UCSD-AML1 (cell line): ENCODE results near the gene MFAP1.
"Not testable (repeated sequence)": the region's sequence is repeated elsewhere in the genome, so short reads cannot be mapped to it uniquely, and the experiment has no call there.

Experiments used
- DNase-seq: peaks from one replicate; lab custom pipeline; 2025; ENCODE audit not compliant: unreplicated experiment; lab: John Stamatoyannopoulos, UW

The MFAP1 gene, protein sequence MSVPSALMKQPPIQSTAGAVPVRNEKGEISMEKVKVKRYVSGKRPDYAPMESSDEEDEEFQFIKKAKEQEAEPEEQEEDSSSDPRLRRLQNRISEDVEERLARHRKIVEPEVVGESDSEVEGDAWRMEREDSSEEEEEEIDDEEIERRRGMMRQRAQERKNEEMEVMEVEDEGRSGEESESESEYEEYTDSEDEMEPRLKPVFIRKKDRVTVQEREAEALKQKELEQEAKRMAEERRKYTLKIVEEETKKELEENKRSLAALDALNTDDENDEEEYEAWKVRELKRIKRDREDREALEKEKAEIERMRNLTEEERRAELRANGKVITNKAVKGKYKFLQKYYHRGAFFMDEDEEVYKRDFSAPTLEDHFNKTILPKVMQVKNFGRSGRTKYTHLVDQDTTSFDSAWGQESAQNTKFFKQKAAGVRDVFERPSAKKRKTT

DNA sequence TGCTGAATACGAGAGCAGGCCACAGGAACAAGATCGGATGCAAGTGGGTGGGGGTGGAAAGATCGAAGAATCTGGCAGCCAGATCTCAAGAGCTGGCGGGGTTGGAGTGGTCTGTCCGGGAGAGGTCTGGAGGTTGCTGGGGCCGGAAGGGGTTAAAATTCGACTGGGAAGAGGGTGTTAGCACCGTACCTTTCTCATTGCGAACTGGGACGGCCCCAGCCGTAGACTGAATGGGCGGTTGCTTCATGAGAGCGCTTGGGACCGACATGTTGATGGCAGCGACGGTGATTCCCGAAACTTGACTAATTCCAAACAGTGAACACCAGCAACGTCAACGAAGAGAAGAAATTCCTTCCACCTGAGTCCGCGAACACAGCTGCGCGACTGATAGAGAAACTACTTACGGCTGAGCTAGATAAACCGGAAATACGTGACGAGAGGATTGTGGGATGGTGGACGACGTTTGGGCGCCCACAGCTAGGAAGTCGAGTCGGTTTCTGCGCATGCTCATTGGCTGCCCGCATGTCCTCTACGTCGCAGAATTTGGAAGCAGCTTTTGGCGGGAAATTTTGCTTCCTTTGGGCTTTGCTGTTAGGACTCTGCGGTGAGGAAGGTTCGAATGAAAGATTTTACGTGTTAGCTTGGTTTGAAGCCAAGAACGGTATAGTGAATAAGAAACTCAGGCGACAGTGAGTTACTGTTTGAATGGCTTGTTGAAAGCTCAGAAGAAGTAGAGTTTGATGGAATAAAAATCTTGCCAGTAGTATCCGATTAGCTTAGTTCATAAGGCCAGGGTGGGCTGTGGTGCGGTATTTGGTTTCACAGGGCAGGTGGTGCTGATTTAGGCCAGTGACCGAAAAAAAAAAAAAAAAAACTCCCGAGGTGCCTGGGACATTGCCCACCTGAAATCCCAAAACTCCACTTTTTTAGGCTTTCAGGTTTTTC is at the start of gene MFAP1:
Gene MFAP1, minus strand, starts transcription at position 389 of the 945 bp plus-strand sequence. Its CDS starts 121 bp downstream, at position 268.
- peak; percentile 90 for DNase-seq

DNA sequence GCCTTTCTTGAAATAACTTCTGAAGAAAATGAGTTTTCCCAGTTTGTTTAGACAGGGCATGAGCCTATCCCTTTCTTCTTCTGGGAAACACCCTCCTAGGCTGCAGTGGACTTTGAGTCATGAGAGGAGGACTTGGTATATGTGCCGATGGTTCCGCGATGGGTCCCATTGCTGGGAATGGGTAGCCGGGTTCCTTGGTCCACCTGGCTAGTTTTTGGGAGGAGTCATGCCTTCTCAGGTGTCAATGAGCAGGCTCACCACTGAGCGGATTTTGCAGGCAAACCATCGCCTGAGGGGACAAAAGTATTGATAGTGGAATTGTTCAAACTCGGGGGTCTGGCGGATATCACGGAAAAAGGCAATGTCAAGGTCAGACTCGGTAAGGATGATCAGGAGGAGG is 49.2 kb upstream of the MFAP1 start:
- no peak for DNase-seq

GRCh38 chr15:43872416-43873020 is 48.0 kb upstream of the MFAP1 start:
- DNase-seq = peak; percentile 23

DNA sequence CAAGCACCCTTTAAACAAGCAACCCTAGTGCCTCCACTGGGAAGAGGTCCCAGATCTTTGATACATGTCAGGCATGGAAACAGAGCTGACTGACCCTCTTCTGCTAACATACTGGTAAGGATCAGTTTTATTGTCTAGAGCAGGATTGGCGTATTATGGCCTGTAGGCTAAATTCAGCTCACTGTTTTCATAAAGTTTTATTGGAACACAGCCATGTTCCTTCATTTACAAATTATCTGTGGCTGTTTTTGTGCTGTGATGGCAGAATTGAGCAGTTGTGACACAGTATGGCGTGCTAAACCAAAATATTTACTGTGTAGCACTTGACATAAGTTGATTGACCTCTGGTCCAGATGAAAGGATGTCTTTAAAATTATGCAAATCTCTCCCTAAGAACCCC is 47.3 kb upstream of the MFAP1 start:
- no peak for DNase-seq

DNA sequence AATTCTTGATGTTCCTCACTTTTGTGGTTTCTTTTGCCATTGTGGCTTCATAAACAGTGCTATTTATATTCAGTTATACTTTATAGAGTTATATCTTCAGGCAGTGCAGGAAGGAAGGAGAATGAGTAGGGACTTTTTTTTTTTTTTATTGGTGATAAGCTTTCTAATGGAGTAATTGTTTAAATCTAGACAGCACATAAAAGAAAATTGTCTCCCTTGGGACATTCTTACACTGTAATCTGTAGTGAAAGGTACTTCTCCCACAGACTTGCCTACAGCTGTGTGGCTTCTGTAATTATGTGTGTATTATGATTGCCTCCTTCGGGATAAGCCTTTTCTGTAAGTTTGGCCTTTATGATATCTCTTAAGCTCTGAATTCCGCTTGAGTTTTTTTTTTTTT is 43.9 kb upstream of the MFAP1 start:
- no peak for DNase-seq

GRCh38 chr15:43867096-43867495 is 42.6 kb upstream of the MFAP1 start:
- DNase-seq = no peak

GRCh38 chr15:43866636-43867035 is 42.1 kb upstream of the MFAP1 start:
- DNase-seq = not testable (repeated sequence)

- DNase-seq = no peak
Observed at GRCh38 chr15:43859546-43859945, 35.1 kb upstream of the MFAP1 start.

GRCh38 chr15:43854801-43855200 is 30.3 kb upstream of the MFAP1 start:
- no peak for DNase-seq

DNA sequence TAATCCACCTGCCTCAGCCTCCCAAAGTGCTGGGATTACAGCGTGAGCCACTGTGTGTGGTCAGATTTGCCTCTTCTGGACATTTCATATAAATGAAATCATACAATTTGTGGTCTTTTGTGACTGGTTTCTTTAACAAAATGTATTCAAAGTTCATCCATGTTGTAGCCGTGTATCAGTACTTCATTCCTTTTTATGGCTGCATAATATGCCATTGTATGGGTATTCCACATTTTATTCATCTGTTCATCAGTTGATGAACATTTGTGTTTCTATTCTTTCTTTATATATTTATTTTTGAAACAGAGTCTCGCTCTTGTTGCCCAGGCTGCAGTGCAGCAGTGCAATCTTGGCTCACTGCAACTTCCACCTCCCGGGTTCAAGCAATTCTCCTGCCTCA is 28.1 kb upstream of the MFAP1 start:
- no peak for DNase-seq

GRCh38 chr15:43851251-43851650 is 26.8 kb upstream of the MFAP1 start:
- no peak for DNase-seq

- DNase-seq = no peak
Observed at GRCh38 chr15:43845421-43845820, 20.9 kb upstream of the MFAP1 start.

DNA sequence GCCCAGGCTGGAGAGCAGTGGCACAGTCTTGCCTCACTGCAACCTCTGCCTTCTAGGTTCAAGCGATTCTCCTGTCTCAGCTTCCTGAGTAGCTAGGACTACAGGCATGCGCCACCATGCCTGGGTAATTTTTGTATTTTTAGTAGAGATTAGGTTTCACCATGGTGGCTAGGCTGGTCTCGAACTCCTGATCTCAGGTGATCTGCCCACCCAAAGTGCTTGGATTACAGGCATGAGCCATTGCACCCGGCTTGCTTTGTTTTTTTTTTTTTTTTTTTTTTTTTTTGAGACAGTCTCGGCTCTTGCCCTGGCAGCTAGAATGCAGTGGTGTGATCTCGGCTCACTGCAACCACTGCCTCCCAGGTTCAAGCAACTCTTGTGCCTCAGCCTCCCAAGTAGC is 8.0 kb upstream of the MFAP1 start:
- DNase-seq = not testable (repeated sequence)

- DNase-seq = not testable (repeated sequence)
Observed at GRCh38 chr15:43831519-43832052, 7.1 kb upstream of the MFAP1 start.

DNA sequence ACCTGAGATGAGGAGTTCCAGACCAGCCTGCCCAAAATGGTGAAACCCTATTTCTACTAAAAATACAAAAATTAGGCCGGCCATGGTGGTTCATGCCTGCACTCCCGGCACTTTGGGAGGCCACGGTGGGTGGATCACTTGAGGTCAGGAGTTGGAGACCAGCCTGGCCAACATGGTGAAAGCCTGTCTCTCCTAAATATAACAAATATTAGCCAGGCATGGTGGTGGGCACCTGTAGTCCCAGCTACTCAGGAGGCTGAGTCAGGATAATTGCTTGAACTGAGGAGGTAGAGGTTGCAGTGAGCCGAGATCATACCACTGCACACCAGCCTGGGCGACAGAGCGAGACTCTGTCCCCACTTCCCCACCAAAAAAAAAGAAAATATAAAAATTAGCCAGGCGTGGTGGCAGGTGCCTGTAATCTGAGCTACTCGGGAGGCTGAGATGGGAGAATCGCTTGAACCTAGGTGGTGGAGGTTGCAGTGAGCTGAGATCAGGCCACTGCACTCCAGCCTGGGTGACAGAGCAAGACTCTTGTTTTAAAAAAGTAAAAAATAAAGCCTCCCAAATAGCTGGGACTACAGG is 6.3 kb upstream of the MFAP1 start:
- DNase-seq = not testable (repeated sequence)

- not testable (repeated sequence) for DNase-seq
Observed at GRCh38 chr15:43829951-43830540, 5.6 kb upstream of the MFAP1 start.

DNA sequence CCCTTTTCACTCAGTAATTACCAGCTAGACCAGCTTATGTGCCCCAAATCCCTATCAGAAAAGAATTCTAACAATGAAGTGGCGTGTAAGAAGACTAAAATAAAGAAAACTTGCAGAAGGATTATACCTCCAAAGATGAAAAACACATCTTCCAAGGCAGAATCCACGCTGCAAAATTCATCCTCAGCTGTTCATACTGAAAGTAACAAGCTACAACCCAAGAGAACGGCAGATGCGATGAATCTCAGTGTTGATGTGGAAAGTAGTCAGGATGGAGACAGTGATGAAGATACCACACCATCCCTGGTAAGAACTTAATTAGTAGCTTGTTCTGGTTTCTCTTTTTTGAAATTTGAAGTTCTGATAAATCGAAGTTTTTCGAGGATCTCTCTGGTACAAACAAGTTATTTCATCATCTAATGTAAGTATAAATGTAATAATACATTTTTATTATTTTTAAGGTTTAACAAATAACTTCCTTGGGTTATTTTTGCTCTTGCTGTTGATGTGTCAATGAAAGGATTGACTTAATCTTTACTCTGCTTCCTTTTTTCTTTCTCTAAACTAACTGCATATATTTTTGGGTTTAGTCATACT is 3.7 kb upstream of the MFAP1 start:
- DNase-seq = no peak

GRCh38 chr15:43826508-43827341 is 2.2 kb upstream of the MFAP1 start, which contains the start of gene WDR76:
Gene WDR76 (plus strand): TSS chr15:43827002. CDS start chr15:43827033, 31 bp downstream.
- DNase-seq = peak; percentile 82

DNA sequence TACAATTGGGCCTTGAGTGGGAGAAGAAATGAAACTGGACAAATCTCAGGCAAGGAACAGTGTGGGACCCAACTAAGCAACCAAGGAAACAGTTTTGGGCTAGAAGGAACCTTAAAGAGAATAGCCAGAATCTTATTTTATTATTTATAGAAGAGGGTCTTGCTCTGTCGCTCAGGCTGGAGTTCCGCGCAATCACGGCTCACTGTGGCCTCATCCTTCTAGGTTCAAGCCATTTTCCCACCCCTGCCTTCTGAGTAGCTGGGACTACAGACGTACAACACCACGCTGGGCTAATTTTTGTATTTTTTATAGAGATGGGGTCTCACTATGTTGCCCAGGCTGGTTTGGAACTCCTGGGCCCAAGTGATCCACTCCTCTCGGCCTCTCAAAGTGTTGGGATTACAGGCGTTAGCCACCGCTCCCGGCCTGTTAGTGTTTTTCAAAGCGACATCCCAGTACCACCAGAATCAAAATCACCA is 1.6 kb upstream of the MFAP1 start:
- no peak for DNase-seq
